Activated CD4-positive, alpha-beta T cell treated with anti-CD3 and anti-CD28 coated beads, Interleukin-2, Interleukin-6, amounts not matched to agents 100 ng/mL and 50 ng/mL, durations not matched to agents 16 hours and 8 hours (primary cell): ENCODE measurements around the gene NFIX.
A peak's percentile ranks its signal among the peaks of the same experiment; 100 is the strongest.

Experiments used
- DNase-seq: peaks from one replicate; pipeline ENCODE4 v3.0.0-alpha.2; 2020

NFIX gene

GRCh38 chr19:13023656-13024055 lies 28.4 kb downstream of the NFIX start:
- no peak for DNase-seq

- DNase-seq = no peak
Observed at GRCh38 chr19:13024126-13024950, 29.1 kb downstream of the NFIX start.

GRCh38 chr19:13024951-13025697 lies 29.8 kb downstream of the NFIX start:
- DNase-seq = no peak

GRCh38 chr19:13025819-13026456 lies 30.7 kb downstream of the NFIX start:
- DNase-seq = no peak

- no peak for DNase-seq
Observed at GRCh38 chr19:13026462-13027370, 31.4 kb downstream of the NFIX start.

- DNase-seq = no peak
Observed at GRCh38 chr19:13027557-13027956, 32.3 kb downstream of the NFIX start.

- no peak for DNase-seq
Observed at GRCh38 chr19:13028027-13028426, 32.8 kb downstream of the NFIX start.

- no peak for DNase-seq
Observed at GRCh38 chr19:13029301-13029880, 34.1 kb downstream of the NFIX start.

- peak; percentile 21 for DNase-seq
Observed at GRCh38 chr19:13029893-13030292, 34.6 kb downstream of the NFIX start.

- DNase-seq = no peak
Observed at GRCh38 chr19:13031917-13032623, 36.8 kb downstream of the NFIX start.

- DNase-seq = no peak
Observed at GRCh38 chr19:13032837-13033236, 37.6 kb downstream of the NFIX start.

GRCh38 chr19:13033244-13033643 lies 38.0 kb downstream of the NFIX start:
- no peak for DNase-seq

- DNase-seq = peak; percentile 58
Observed at GRCh38 chr19:13033819-13034611, 38.7 kb downstream of the NFIX start.

GRCh38 chr19:13034636-13035035 lies 39.4 kb downstream of the NFIX start:
- DNase-seq = no peak

- DNase-seq = no peak
Observed at GRCh38 chr19:13035820-13036365, 40.6 kb downstream of the NFIX start.

- no peak for DNase-seq
Observed at GRCh38 chr19:13036366-13036976, 41.2 kb downstream of the NFIX start.

- DNase-seq = no peak
Observed at GRCh38 chr19:13037161-13037560, 41.9 kb downstream of the NFIX start.

- DNase-seq = no peak
Observed at GRCh38 chr19:13037731-13038130, 42.5 kb downstream of the NFIX start.

GRCh38 chr19:13038306-13039210 lies 43.3 kb downstream of the NFIX start:
- DNase-seq = no peak
